AG04450 (cell line): Measurements from ENCODE around the gene DPP9. TPM values are rescaled to one million over a fixed set of nuclear protein-coding genes. Genes with fewer than 3 reads are reported as not detected.

Experiments used
- CTCF ChIA-PET: fragments of 300-600, 350-600 bp; formaldehyde crosslinking; extraction: SDS; loops from one replicate; lab custom pipeline; 2022; ENCODE audit warnings: antibody characterized with exemption, inconsistent platforms; lab: Charles Lee
- POLR2A ChIA-PET: fragments of 350-600 bp; formaldehyde crosslinking; extraction: SDS; loops from one replicate; lab custom pipeline; 2021; ENCODE audit warnings: antibody characterized with exemption, inconsistent platforms; lab: Yijun Ruan, JAX
- DNase-seq: peaks from one replicate; pipeline ENCODE4 v3.0.0-alpha.2; 2011; ENCODE audit warnings: low read depth, low spot score
- H3K27ac ChIP-seq: one replicate; pipeline ENCODE4 v1.5.1; 2012; ENCODE audit warnings: low read depth, low read length, control low read depth
- H3K27me3 ChIP-seq: one replicate; pipeline ENCODE4 v1.6.0; 2012; ENCODE audit warnings: low read length; ENCODE audit not compliant: control insufficient read depth, insufficient read depth
- H3K4me3 ChIP-seq: 2 replicates; pipeline ENCODE4 v1.5.1; 2011; ENCODE audit warnings: mild to moderate bottlenecking, low read depth, low read length, control low read depth
- H3K9me3 ChIP-seq: 2 replicates; pipeline ENCODE4 v1.5.1; 2012; ENCODE audit warnings: low read length; ENCODE audit not compliant: control insufficient read depth, insufficient read depth
- CTCF ChIP-seq: IDR thresholded peaks from 2 replicates; pipeline ENCODE4 v1.5.1; 2011; ENCODE audit warnings: low read depth, low read length, control low read depth, inconsistent platforms
- polyA plus RNA-seq: library from polyadenylated mRNA; depleted of rRNA; stranded (reverse); fragments of >200 nt; gene quantifications from 2 replicates; pipeline ENCODE4 v1.2.3, GENCODE V29; 2011

DPP9 gene
- polyA plus RNA-seq, 1 experiment, result 5.6 TPM

- Histone ChIP-seq H3K27me3 (no peaks in the 10 kb centered on the region), H3K27ac (no peak overlapping the region), H3K4me3 (no peak overlapping the region), H3K9me3 (peaks cover 13% of the 10 kb centered on the region; the same call in 1 of the 2 replicates)
- DNase-seq, result no peak
- ChIA-PET CTCF (interaction anchor here (0.6 kb wide), 1 partner anchor 98 kb away, joined by 9 read pairs; no protein-coding TSS in a partner anchor), POLR2A (interaction anchor here (1.3 to 1.5 kb wide), 2 partner anchors 10 to 23 kb away, joined by 4 to 5 read pairs; no protein-coding TSS in a partner anchor)
- TF ChIP-seq CTCF, result no peak
Observed at GRCh38 chr19:4712771-4713170, 10.9 kb downstream of the DPP9 start.

DNA sequence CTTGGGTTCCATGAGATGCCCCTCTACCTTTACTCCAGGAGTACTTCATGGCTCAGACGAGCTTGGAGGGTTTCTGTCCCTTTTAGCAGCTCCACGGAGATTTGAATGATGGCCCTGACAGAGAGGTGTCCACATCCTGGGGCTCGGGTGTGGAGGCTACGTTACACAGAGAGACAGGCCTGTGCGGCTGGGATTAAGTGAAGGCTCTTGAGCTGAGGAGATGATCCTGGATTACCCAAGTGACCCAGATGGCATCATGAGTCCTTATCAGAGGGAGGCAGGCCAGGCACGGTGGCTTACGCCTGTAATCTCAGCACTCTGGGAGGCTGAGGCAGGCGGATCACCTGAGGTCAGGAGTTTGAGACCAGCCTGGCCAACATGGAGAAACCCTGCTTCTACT lies 12.4 kb downstream of the DPP9 start:
- Histone ChIP-seq H3K4me3 (no peak overlapping the region), H3K27ac (no peak overlapping the region), H3K27me3 (no peaks in the 10 kb centered on the region), H3K9me3 (peaks cover 13% of the 10 kb centered on the region; the same call in 1 of the 2 replicates)
- TF ChIP-seq CTCF, result no peak
- POLR2A ChIA-PET, result no interaction called here
- DNase-seq, result no peak
- CTCF ChIA-PET, result interaction anchor here (0.6 kb wide), 1 partner anchor 1824 kb away, joined by 3 read pairs; no protein-coding TSS in a partner anchor

GRCh38 chr19:4710281-4710600 lies 13.4 kb downstream of the DPP9 start:
- CTCF ChIA-PET, result no interaction called here
- H3K4me3 ChIP-seq, result no peak overlapping the region
- H3K27ac ChIP-seq, result no peak overlapping the region
- H3K9me3 ChIP-seq, result peaks cover 13% of the 10 kb centered on the region; the same call in 1 of the 2 replicates
- no peak for TF ChIP-seq CTCF
- H3K27me3 ChIP-seq, result no peaks in the 10 kb centered on the region
- DNase-seq, result no peak
- POLR2A ChIA-PET, result no interaction called here

GRCh38 chr19:4709440-4710280 lies 14.0 kb downstream of the DPP9 start:
- peaks cover 13% of the 10 kb centered on the region; the same call in 1 of the 2 replicates for H3K9me3 ChIP-seq
- no peak for DNase-seq
- no peak overlapping the region for H3K4me3 ChIP-seq
- H3K27me3 ChIP-seq, result no peaks in the 10 kb centered on the region
- no peak overlapping the region for H3K27ac ChIP-seq
- TF ChIP-seq CTCF, result no peak
- ChIA-PET CTCF (no interaction called here), POLR2A (interaction anchor here (0.6 kb wide), 1 partner anchor 667 kb away, joined by 5 read pairs; no protein-coding TSS in a partner anchor)

GRCh38 chr19:4707956-4708650 lies 15.5 kb downstream of the DPP9 start:
- H3K4me3 ChIP-seq, result no peak overlapping the region
- H3K9me3 ChIP-seq, result peaks cover 8% of the 10 kb centered on the region; the same call in 1 of the 2 replicates
- ChIA-PET CTCF (no interaction called here), POLR2A (no interaction called here)
- no peak for DNase-seq
- no peak overlapping the region for H3K27ac ChIP-seq
- no peak for TF ChIP-seq CTCF
- no peaks in the 10 kb centered on the region for H3K27me3 ChIP-seq
